HCT116 (cell line): Measurements from ENCODE around the gene FAM167B. TPM values are rescaled to one million over a fixed set of nuclear protein-coding genes. Genes with fewer than 3 reads are reported as not detected.

Source experiments
- ATAC-seq: fragments of 200-7000 bp; cut with Tn5 transposase; 2 replicates; pipeline ENCODE4 v1.9.1; 2020; ENCODE audit warnings: mild to moderate bottlenecking, moderate library complexity
- BruUV-seq: library from RNA; stranded (reverse); fragments of 400-500 nt; replicated peaks from 2 replicates; lab custom pipeline; 2021; lab: Mats Ljungman, UMichigan
- CTCF ChIA-PET: fragments of 300-600 bp; sonication (Branson Sonifier 250); formaldehyde crosslinking; loops from one replicate; lab custom pipeline; 2021; ENCODE audit warnings: antibody characterized with exemption; lab: Charles Lee
- POLR2A ChIA-PET: fragments of 300-600, 350-600 bp; sonication (Branson Sonifier 250); formaldehyde crosslinking; loops from one replicate; lab custom pipeline; 2021; ENCODE audit warnings: antibody characterized with exemption; lab: Charles Lee
- RAD21 ChIA-PET, 2 experiments: fragments of 300-600 bp; sonication (Branson Sonifier 250); formaldehyde crosslinking; loops; one replicate each; lab custom pipeline; 2023; ENCODE audit warnings: low total read pairs in 2 of 2; ENCODE audit not compliant: uncharacterized antibody in 2 of 2, unreplicated experiment in 2 of 2, low non-redundant PET in 1 of 2; lab: Charles Lee
- DNase-seq: peaks from one replicate; pipeline ENCODE4 v3.0.0-alpha.2; 2010; ENCODE audit warnings: low read depth, low spot score
- H2AFZ ChIP-seq: fragments of 200-600 bp; shearing (Covaris generic), sonication (generic); 2 replicates; pipeline ENCODE4 v1.6.1; 2017; ENCODE audit warnings: low read depth, mixed run types, mixed read lengths, antibody characterized with exemption, low read length; ENCODE audit not compliant: poor library complexity, severe bottlenecking
- H3K27ac ChIP-seq: 2 replicates; pipeline ENCODE4 v1.5.1; 2012; ENCODE audit warnings: low read depth, low read length
- H3K27me3 ChIP-seq: fragments of 200-600 bp; sonication (generic); 2 replicates; pipeline ENCODE4 v1.6.1; 2016; ENCODE audit warnings: mixed run types, low read length, mixed read lengths; ENCODE audit not compliant: insufficient read depth
- H3K36me3 ChIP-seq, 2 experiments: fragments of 200-500 bp in 1 of 2; fragments of 200-600 bp in 1 of 2; sonication (Bioruptor generic) in 1 of 2; sonication (generic) in 1 of 2; 2 replicates each; pipeline versions ENCODE4 v1.5.1 to v1.6.1; 2014 to 2016; ENCODE audit warnings: low read length in 2 of 2, inconsistent platforms in 1 of 2, mixed read lengths in 1 of 2, mixed run types in 1 of 2; ENCODE audit not compliant: insufficient read depth in 2 of 2, control insufficient read depth in 1 of 2
- H3K4me1 ChIP-seq, 2 experiments: fragments of 200-600 bp in 1 of 2; sonication (generic) in 1 of 2; 2 replicates each; pipeline versions ENCODE4 v1.5.1 to v1.6.1; 2012 to 2017; ENCODE audit warnings: low read length in 2 of 2, inconsistent platforms in 1 of 2, mild to moderate bottlenecking in 1 of 2, mixed read lengths in 1 of 2, mixed run types in 1 of 2, moderate library complexity in 1 of 2; ENCODE audit not compliant: insufficient read depth in 2 of 2, control insufficient read depth in 1 of 2
- H3K4me2 ChIP-seq: fragments of 200-600 bp; sonication (generic); 2 replicates; pipeline ENCODE4 v1.6.1; 2017; ENCODE audit warnings: mixed run types, low read length, mixed read lengths
- H3K4me3 ChIP-seq, 2 experiments: fragments of 200-600 bp in 1 of 2; sonication (generic) in 1 of 2; replicated peaks in 1 of 2; 2 replicates each; pipeline ENCODE4 v1.5.1; 2011 to 2016; ENCODE audit warnings: low read length in 2 of 2, control low read depth in 1 of 2, low read depth in 1 of 2, mild to moderate bottlenecking in 1 of 2, mixed read lengths in 1 of 2, mixed run types in 1 of 2
- H3K79me2 ChIP-seq: fragments of 200-600 bp; sonication (generic); 2 replicates; pipeline ENCODE4 v1.6.1; 2017; ENCODE audit warnings: mild to moderate bottlenecking, mixed run types, low read length, moderate library complexity, mixed read lengths; ENCODE audit not compliant: insufficient read depth
- H3K9ac ChIP-seq: fragments of 200-600 bp; sonication (generic); 2 replicates; pipeline ENCODE4 v1.6.1; 2016; ENCODE audit warnings: low read length, mixed read lengths
- H3K9me2 ChIP-seq: fragments of 200-600 bp; sonication (generic), shearing (Covaris generic); 2 replicates; pipeline ENCODE4 v1.6.1; 2017; ENCODE audit warnings: mixed run types, mild to moderate bottlenecking, moderate library complexity; ENCODE audit not compliant: insufficient read depth
- H3K9me3 ChIP-seq, 2 experiments: fragments of 200-500 bp in 1 of 2; fragments of 200-600 bp in 1 of 2; sonication (Bioruptor generic) in 1 of 2; sonication (generic) in 1 of 2; 2 replicates each; pipeline ENCODE4 v1.6.1; 2014 to 2017; ENCODE audit warnings: low read length in 2 of 2, mixed read lengths in 2 of 2, inconsistent platforms in 1 of 2, low read depth in 1 of 2, mild to moderate bottlenecking in 1 of 2, mixed run types in 1 of 2, moderate library complexity in 1 of 2; ENCODE audit not compliant: control insufficient read depth in 1 of 2, insufficient read depth in 1 of 2
- H4K20me1 ChIP-seq: fragments of 200-600 bp; sonication (generic), shearing (Covaris generic); 2 replicates; pipeline ENCODE4 v1.6.1; 2017; ENCODE audit warnings: mixed run types, mild to moderate bottlenecking, moderate library complexity; ENCODE audit not compliant: insufficient read depth
- CBX3 ChIP-seq: IDR thresholded peaks from 2 replicates; pipeline ENCODE4 v1.6.1; 2012; ENCODE audit warnings: low read depth
- CEBPB ChIP-seq: IDR thresholded peaks from 2 replicates; pipeline ENCODE4 v1.6.1; 2012; ENCODE audit warnings: low read depth
- EZH2phosphoT487 ChIP-seq: fragments of 200-600 bp; IDR thresholded peaks from 2 replicates; pipeline ENCODE4 v1.6.1; 2018; ENCODE audit warnings: antibody characterized with exemption, borderline replicate concordance
- POLR2A ChIP-seq: IDR thresholded peaks from 2 replicates; pipeline ENCODE4 v1.7.0; 2011; ENCODE audit warnings: borderline replicate concordance; ENCODE audit not compliant: insufficient read depth, insufficient read length; ENCODE audit errors: extremely low read depth
- POLR2AphosphoS5 ChIP-seq: IDR thresholded peaks from 2 replicates; pipeline ENCODE4 v1.6.1; 2011; ENCODE audit warnings: mild to moderate bottlenecking, low read depth, low read length, moderate library complexity
- SP1 ChIP-seq: IDR thresholded peaks from 2 replicates; pipeline ENCODE4 v1.6.1; 2012; ENCODE audit warnings: low read depth
- TCF7L2 ChIP-seq: IDR thresholded peaks from 2 replicates; pipeline ENCODE4 v1.7.0; 2011; ENCODE audit warnings: borderline replicate concordance, inconsistent platforms; ENCODE audit not compliant: insufficient read depth, insufficient read length; ENCODE audit errors: extremely low read depth
- ZFX ChIP-seq: fragments of 450-650 bp; IDR thresholded peaks from 2 replicates; pipeline ENCODE4 v1.6.1; 2017
- intact Hi-C: fragments of 100-400 bp; cut with micrococcal nuclease; formaldehyde crosslinking; loops from 2 replicates; pipeline ENCODE4 v1.10.0; 2022
- total RNA-seq: library from RNA; stranded (reverse); gene quantifications from one replicate; pipeline ENCODE4 v1.2.1, GENCODE V29; 2021; ENCODE audit not compliant: unreplicated experiment
- TF ChIP-seq, protein P1 (sequence below), 3 experiments: fragments of 200-600 bp in 1 of 3; sonication (generic) in 1 of 3; IDR thresholded peaks in 2 of 3; conservative IDR thresholded peaks in 1 of 3; 2 replicates each; pipeline ENCODE4 v1.5.1; 2012 to 2017; ENCODE audit warnings: low read depth in 2 of 3, low read length in 2 of 3, antibody characterized with exemption in 1 of 3, borderline replicate concordance in 1 of 3, control low read depth in 1 of 3, mild to moderate bottlenecking in 1 of 3, mixed read lengths in 1 of 3, mixed run types in 1 of 3, moderate library complexity in 1 of 3; ENCODE audit not compliant: insufficient read depth in 1 of 3
- TF ChIP-seq, protein P2 (sequence below): IDR thresholded peaks from 2 replicates; pipeline ENCODE4 v1.6.1; 2012; ENCODE audit warnings: low read depth

FAM167B gene
- total RNA-seq, 1 experiment from 2014 or later = 0.42 TPM

DNA sequence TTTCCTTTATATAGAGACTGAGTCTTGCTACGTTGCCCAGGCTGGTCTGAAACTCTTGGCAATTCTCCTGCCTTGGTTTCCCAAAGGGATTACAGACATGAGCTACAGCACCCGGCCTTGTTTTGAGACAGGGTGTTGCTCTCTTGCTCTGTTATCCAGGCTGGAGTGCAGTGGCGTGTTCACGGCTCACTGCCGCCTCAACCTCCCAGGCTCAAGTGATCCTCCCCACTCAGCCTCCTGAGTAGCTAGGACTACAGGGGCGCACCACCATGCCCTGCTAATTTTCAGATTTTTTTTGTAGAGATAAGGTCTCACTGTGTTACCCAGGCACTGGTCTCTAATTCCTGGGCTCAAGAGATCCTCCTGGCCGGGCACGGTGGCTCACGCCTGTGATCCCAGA is 18.8 kb downstream of the FAM167B start (continued):
- TF ChIP-seq, protein P1, sequence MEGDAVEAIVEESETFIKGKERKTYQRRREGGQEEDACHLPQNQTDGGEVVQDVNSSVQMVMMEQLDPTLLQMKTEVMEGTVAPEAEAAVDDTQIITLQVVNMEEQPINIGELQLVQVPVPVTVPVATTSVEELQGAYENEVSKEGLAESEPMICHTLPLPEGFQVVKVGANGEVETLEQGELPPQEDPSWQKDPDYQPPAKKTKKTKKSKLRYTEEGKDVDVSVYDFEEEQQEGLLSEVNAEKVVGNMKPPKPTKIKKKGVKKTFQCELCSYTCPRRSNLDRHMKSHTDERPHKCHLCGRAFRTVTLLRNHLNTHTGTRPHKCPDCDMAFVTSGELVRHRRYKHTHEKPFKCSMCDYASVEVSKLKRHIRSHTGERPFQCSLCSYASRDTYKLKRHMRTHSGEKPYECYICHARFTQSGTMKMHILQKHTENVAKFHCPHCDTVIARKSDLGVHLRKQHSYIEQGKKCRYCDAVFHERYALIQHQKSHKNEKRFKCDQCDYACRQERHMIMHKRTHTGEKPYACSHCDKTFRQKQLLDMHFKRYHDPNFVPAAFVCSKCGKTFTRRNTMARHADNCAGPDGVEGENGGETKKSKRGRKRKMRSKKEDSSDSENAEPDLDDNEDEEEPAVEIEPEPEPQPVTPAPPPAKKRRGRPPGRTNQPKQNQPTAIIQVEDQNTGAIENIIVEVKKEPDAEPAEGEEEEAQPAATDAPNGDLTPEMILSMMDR (IDR thresholded peaks at IDR 0.05 in 2 of 3, conservative IDR thresholded peaks at IDR 0.05 in 1 of 3; ENCODE audit: borderline replicate concordance in 1 of 3, insufficient read depth in 1 of 3, low read depth in 2 of 3, low read length in 2 of 3) = no peak
- TF ChIP-seq, protein P2, sequence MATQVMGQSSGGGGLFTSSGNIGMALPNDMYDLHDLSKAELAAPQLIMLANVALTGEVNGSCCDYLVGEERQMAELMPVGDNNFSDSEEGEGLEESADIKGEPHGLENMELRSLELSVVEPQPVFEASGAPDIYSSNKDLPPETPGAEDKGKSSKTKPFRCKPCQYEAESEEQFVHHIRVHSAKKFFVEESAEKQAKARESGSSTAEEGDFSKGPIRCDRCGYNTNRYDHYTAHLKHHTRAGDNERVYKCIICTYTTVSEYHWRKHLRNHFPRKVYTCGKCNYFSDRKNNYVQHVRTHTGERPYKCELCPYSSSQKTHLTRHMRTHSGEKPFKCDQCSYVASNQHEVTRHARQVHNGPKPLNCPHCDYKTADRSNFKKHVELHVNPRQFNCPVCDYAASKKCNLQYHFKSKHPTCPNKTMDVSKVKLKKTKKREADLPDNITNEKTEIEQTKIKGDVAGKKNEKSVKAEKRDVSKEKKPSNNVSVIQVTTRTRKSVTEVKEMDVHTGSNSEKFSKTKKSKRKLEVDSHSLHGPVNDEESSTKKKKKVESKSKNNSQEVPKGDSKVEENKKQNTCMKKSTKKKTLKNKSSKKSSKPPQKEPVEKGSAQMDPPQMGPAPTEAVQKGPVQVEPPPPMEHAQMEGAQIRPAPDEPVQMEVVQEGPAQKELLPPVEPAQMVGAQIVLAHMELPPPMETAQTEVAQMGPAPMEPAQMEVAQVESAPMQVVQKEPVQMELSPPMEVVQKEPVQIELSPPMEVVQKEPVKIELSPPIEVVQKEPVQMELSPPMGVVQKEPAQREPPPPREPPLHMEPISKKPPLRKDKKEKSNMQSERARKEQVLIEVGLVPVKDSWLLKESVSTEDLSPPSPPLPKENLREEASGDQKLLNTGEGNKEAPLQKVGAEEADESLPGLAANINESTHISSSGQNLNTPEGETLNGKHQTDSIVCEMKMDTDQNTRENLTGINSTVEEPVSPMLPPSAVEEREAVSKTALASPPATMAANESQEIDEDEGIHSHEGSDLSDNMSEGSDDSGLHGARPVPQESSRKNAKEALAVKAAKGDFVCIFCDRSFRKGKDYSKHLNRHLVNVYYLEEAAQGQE = no peak
- TF ChIP-seq CEBPB = no peak

DNA sequence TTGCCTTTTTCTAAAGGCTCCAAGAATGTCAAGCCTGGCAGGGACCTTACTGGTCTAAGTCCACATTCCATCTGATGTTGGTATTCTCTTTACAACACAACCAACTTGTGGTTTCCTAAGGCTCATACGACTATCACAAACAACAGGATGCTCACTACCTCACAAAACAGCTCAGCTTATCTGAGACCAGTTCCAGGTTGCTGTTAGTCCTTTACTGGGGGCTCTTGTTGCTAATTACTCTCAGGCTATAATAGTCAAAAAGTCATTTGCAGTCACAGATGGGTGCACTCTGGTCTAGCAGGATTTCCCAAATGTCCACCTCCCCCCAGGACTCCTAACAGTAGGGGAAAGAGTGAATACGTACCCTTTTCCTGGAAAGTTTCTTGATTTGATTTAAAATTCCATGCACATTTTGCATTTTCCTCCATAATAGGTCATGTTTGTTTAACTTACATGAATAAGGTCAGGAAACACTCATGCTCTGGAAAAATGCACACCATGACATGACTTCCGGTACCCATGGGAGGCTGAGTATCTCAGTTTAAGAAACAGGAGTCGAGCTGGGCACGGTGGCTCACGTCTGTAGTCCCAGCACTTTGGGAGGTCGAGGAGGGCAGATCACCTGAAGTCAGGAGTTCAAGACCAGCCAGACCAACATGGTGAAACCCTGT is 20.0 kb downstream of the FAM167B start:
- Histone ChIP-seq H4K20me1 (no peaks in the 10 kb centered on the region), H2AFZ (no peak overlapping the region), H3K9me2 (no peaks in the 10 kb centered on the region), H3K27me3 (no peaks in the 10 kb centered on the region), H3K4me2 (no peak overlapping the region), H3K9ac (no peak overlapping the region), H3K4me3 (no peak overlapping the region), H3K4me1 (peaks cover 3 to 18% of the 10 kb centered on the region in 2 experiments), H3K27ac (no peak overlapping the region), H3K79me2 (no peaks in the 10 kb centered on the region), H3K36me3 (no peaks in the 10 kb centered on the region), H3K9me3 (no peaks in the 10 kb centered on the region)
- BruUV-seq = no TSS peak
- TF ChIP-seq SP1 (no peak), CBX3 (no peak), ZFX (no peak), CEBPB (no peak), POLR2AphosphoS5 (no peak), EZH2phosphoT487 (no peak), POLR2A (no peak), TCF7L2 (no peak)
- ChIA-PET CTCF (no interaction called here), POLR2A (no interaction called here), RAD21 (no interaction called here)
- ATAC-seq = no peak
- no peak for DNase-seq
- intact Hi-C loops = no loop called here
